Skin of body (tissue), 2 donors: ENCODE data around the gene TRAF3. TPM values are rescaled to one million over a fixed set of nuclear protein-coding genes. Genes with fewer than 3 reads are reported as not detected.
"Not testable (repeated sequence)": the region's sequence is repeated elsewhere in the genome, so short reads cannot be mapped to it uniquely, and the experiment has no call there.

Experiments used
- DNase-seq: peaks from one replicate; lab custom pipeline; 2025; lab: John Stamatoyannopoulos, UW
- total RNA-seq: library from RNA; depleted of rRNA; stranded (reverse); fragments of >200 nt; gene quantifications from one replicate; pipeline ENCODE4 v1.2.3, GENCODE V29; 2014

TRAF3 gene
- total RNA-seq, 1 donor from 2014 or later: 13.4 TPM

DNA sequence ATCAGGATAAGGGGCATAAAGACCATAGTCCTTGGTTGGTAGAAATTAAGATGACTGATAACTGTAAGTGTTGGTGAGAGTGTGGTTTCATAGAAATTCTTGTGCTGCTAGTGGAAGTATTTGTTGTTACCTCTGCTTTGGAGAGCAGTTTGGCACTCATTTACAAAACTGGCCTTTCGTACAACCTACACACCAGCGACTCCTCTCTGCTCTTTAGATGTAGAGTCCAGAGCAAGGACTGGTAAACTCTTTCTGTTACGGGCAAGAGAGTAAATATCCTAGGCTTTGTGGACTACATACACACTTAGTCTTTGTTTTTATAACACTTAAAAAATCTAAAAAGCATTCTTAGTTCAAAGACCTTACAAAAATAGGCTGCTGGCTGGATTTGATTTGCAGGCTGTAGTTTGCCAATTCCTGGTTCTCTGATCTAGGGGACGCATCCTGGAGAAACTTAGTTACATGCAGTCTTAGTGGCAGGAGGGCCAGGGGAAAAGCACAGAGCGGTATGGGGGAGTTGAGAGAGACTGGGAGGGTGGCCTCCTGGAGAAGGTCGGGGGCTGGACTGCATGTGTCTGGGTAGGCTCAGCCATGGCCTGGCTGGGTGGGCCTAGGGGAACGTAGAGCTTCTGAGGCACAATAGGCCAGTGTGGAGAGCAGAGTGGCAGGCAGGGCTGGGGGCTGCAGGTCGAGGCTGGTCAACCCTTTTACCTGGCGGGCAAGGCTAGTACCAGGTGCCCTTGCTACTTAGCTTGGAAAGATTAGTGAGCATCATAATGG is 89.9 kb downstream of the TRAF3 start:
- no peak for DNase-seq

DNA sequence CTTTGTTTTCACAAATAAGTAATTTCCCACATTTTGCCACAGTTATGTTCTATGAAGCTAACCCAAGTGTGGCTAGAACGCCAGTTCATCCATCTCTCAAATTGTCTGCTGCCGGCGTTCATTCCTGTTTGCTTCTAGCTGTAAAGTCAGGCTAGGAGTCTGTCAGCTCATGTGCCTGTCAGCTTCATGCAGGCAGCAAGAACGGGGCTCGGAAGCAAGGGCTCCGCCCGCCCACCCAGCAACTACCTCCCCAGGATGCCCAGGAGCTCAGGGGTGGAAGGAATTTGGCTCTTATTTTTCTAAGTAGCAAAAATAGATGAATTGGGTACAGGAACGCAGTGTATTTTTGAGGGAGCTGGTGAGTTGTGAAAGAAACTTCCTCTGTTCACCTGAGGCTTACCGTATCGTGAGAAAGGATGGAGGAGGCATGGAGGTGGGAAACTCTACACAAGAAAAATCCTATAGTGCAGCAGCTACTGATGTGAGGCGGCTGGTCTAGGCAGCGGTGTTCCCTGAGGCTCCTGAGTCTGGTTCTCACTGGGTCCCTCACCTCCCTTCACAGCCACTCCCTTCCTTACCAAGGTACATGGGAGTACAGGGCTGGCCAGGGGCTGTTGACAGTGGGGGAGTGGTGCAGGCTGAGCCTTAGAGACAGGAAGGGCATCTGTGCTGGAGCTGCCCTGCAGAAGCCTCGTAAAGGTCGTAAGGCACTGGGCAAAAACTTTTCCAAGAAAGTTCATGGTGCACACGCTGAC is 90.8 kb downstream of the TRAF3 start:
- no peak for DNase-seq

GRCh38 chr14:102868956-102869547 is 91.8 kb downstream of the TRAF3 start:
- no peak for DNase-seq

DNA sequence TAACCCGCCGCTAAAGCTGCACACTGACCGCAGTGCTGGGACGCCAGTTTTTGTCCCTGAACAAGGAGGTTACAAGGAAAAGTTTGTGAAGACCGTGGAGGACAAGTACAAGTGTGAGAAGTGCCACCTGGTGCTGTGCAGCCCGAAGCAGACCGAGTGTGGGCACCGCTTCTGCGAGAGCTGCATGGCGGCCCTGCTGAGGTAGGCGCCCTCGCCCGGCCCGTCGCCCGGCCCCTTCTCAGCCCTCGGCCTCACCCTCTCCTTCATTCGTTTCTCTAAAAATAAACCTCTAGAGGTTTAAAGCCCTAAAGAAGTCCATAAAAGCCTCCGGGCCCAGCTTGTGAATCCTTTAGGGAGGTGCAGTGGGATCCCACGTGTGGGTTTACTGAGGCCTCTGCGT is 93.0 kb downstream of the TRAF3 start:
- no peak for DNase-seq

GRCh38 chr14:102870994-102871831 is 94.0 kb downstream of the TRAF3 start:
- no peak for DNase-seq

DNA sequence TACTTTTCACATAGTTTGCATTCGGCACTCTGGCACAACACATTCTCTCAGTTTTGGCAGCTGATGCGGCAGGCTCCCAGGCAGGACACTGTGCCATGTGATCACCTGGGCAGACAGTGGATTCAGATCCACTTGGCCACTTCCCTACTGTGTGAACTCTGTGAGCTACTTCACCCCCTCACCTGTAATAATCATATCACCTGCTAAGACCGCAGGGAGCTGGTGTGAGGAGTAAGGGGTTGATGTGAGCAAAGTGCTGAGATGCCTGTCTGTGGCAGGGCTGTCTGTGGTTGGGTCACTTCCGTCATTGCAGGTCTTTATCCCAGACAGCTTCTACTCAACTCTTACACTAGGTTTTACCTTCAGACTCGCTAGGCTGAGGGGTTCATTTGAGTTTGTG is 94.8 kb downstream of the TRAF3 start:
- DNase-seq: no peak

GRCh38 chr14:102873131-102873530 is 95.9 kb downstream of the TRAF3 start:
- no peak for DNase-seq

DNA sequence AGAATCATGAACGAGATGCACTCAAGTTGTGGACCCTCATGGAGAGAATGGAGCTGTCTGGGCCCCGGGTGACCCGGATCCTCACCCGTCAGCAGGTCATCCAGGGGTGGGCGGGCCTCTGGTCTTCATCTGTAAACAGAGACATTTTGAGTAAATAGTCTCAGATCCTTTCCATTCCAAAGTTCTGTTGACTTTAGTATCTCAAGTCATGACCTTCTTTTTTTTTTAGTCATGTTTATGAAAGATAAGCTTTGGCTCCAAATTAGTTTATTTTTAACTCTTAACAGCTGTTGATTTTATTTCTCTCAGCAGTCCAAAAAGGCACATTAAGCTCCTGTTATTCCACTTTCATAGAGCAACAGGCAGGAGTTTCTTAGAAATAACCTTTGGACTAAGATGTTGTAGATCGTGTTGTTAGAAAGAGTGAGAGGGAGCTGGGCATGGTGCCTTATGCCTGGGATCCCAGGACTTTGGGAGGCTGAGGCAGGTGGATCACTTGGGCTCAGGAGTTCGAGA is 96.4 kb downstream of the TRAF3 start:
- no peak for DNase-seq

DNA sequence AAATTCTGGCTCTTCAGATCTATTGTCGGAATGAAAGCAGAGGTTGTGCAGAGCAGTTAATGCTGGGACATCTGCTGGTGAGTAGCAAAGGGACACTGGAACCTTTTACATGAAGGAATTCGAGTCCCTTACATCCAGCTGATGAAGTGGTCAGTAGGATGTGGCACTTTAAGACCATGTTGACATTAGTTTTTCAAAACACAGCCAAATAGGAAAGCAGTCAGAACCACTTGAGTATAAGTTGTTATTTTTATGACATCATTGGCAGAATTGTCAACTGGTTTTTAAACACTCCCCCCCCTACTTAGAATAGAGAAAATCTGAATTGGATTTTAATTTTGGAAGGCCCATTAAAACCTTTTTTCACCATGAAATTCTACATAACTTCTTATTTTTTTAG is 98.4 kb downstream of the TRAF3 start:
- DNase-seq: no peak

DNA sequence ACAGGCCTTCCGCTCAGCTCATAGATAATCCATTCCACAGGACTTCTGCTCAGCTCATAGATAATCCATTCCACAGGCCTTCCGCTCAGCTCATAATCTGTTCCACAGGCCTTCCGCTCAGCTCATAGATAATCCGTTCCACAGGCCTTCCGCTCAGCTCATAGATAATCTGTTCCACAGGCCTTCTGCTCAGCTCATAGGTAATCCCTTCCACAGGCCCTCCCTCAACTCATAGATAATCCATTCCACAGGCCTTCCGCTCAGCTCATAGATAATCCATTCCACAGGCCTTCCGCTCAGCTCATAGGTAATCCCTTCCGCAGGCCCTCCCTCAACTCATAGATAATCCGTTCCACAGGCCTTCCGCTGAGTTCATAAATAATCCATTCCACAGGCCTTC is 100.3 kb downstream of the TRAF3 start:
- not testable (repeated sequence) for DNase-seq

DNA sequence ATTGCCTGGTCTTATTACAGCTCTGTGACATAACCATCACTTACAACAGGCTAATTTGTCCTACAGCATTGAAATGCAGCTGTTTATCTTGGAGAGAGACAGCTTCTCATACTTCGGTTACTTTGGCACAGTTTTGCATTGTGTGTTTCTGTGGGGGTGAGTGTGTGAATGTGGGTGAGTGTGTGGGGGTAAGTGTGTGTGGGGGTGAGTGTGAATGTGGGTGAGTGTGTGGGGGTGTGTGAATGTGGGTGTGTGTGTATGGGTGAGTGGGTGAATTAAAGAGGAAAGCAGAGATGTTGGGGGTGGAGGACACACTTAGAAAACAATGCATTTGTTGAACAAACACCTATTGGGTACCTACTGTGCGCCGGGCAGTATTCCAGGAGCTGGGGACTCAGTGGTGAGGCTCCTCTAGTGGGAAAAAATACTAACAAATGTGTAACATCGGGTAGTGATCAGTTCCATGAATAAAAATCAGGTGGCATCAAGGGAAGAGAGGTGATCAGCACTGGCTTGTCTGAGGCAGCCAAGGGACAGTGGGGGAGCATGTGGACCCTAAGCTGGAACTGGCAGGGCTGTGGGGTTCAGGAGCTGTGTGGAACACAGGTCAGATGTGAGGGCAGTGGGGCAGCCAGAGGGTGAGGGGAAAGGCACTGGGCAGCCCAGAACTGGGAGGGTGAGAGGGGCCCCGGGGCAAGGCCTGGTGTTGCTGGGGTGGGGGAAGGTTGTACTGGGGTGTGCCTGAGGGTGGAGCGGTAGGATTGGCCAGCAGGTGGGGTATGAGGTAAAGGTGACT is 101.1 kb downstream of the TRAF3 start:
- no peak for DNase-seq

DNA sequence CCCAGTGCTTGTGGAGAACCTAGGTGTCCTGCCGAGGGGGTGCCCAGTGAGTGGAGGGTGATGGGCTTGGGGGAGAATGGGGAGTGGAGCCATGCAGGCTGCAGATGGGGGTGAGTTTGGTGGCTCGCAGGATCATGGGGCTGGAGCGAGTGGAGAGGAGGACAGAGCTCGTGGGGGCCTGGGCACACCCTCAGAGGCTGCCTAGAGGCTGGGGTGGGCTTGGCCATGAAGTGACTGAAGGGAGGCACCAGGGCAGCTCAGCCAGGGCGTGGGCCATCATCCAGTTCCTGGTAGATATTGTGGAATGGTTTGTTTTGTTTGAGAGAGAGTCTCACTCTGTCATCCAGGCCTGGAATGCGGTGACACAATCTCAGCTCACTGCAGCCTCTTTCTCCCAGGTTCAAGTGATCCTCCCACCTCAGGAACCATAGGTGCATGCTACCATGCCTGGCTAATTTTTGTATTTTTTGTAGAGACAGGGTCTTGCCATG is 101.8 kb downstream of the TRAF3 start:
- DNase-seq: no peak

DNA sequence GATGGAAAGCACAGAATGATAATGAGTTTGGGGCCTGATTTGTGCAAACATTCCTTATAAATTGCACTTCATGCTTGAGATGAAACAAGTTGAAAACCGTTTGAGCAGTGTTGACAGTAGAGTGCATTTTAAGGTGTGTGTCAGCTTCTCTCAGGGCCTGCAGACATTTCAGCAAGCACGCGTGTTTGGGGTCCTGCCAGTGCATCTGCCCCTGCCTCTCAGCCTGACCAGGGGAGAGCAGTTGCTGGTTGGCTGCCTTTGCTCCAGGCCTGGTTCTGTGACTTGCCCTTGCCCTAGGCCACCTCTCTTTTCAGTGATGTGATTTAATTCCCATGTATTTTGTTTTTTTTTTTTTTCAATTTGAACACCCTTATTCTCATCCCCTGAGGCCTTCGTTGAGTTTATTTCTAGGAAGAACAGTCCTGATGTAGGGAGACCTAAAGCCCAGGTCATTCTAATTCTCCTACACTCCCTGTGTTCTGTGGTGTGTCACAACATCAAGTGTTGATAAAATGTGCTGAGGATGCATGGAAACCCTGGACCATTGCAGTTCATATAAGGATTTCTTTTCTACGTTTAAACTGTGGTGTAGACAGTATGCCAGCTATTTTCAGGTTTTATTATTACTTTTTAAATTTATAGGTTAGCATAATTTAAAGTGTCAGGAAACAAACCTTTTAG is 105.1 kb downstream of the TRAF3 start:
- no peak for DNase-seq

DNA sequence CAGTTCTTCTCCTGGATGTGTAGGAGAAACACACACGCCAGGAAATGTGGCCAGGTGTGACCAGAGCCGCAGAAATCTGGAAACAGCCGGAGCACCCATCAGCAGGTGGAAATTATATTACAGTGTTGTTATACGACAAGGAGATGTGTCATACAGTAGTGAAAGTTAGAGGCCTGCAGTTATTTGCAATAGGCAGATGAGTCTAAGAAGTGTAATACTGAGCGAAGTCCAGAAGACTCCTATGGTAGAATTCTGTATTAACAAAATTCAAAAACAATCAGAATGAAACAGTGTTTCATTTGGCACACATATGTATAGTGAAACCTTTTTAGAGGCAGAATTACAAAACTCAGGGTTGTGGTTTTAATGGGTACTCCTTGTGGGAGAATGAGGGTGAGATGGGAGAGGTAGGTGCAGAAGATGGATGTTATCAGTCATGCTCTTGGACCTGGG is 105.9 kb downstream of the TRAF3 start:
- DNase-seq: no peak

GRCh38 chr14:102883554-102883953 is 106.3 kb downstream of the TRAF3 start:
- no peak for DNase-seq

DNA sequence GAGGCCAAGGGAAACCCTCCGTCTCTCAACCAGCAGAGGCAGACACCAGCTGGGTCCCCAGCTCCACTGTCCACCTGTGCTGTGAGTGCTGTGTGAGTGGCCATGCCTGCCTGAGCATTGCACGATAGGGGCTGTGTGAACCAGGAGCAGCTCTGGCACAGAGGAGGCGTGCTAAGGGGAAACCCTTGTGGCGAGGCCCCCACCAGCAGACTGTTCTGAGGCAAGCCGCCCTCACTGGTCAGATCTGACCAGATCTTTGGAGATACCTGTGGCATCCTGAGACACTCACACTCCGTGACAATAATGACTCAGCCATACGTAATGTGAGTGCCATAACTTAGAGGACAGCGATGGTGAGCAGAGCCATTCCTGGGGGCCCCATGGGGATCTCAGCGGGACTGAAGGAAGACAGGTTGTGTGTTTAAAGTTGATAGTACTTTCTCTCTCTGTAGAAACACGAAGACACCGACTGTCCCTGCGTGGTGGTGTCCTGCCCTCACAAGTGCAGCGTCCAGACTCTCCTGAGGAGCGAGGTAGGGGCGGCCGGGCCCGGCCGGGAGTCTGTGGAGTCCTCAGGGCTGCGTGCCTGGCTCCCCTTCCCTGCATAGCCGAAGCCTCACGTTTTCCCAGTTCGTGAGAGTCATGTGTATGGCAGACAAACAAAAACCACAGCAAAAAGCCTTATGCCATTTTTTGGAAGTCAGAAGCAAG is 108.6 kb downstream of the TRAF3 start:
- no peak for DNase-seq

- DNase-seq: no peak
Observed at GRCh38 chr14:102888748-102889147, 111.5 kb downstream of the TRAF3 start.

GRCh38 chr14:102889615-102890014 is 112.4 kb downstream of the TRAF3 start:
- DNase-seq: no peak

GRCh38 chr14:102891111-102891510 is 113.9 kb downstream of the TRAF3 start:
- DNase-seq: no peak
